GM12878 (cell line): Measurements from ENCODE around the gene RBM15B. TPM values are rescaled to one million over a fixed set of nuclear protein-coding genes. Genes with fewer than 3 reads are reported as not detected.

Experiments
- ATAC-seq: fragments of 200-7000 bp; cut with Tn5 transposase; 3 replicates; pipeline ENCODE4 v1.9.1; 2020; ENCODE audit warnings: mild to moderate bottlenecking, moderate library complexity
- BruUV-seq: library from RNA; stranded (reverse); fragments of 400-500 nt; replicated peaks from 2 replicates; lab custom pipeline; 2021; lab: Mats Ljungman, UMichigan
- CTCF ChIA-PET: fragments of 300-600 bp; sonication (Branson Sonifier 250); formaldehyde crosslinking; extraction: SDS; loops from one replicate; lab custom pipeline; 2021; ENCODE audit warnings: inconsistent platforms; lab: Yijun Ruan, JAX
- POLR2A ChIA-PET: fragments of 350-600 bp; formaldehyde crosslinking; extraction: SDS; loops from one replicate; lab custom pipeline; 2021; ENCODE audit warnings: inconsistent platforms; lab: Charles Lee
- RAD21 ChIA-PET: fragments of 300-600 bp; sonication (Branson Sonifier 250); formaldehyde crosslinking; loops from one replicate; lab custom pipeline; 2023; ENCODE audit warnings: antibody characterized with exemption; ENCODE audit not compliant: unreplicated experiment; lab: Charles Lee
- SMC1A ChIA-PET: fragments of 300-600 bp; sonication (Branson Sonifier 250); formaldehyde crosslinking; loops from one replicate; lab custom pipeline; 2023; ENCODE audit not compliant: unreplicated experiment, uncharacterized antibody; lab: Charles Lee
- DNase-seq: peaks from one replicate; pipeline ENCODE4 v3.0.0-alpha.2; 2011; ENCODE audit warnings: low read depth, low spot score
- FAIRE-seq: peaks from 3 replicates; lab custom pipeline; 2011; peaks lifted over from hg19 to GRCh38; lab: Jason Lieb, UNC
- H2AFZ ChIP-seq: 2 replicates; pipeline ENCODE4 v1.6.0; 2011; ENCODE audit warnings: low read depth, low read length, control low read depth; ENCODE audit not compliant: control insufficient read depth
- H3K27ac ChIP-seq: 2 replicates; pipeline ENCODE4 v1.5.1; 2011; ENCODE audit warnings: control low read depth; ENCODE audit not compliant: control insufficient read depth, insufficient read depth
- H3K27me3 ChIP-seq, 2 experiments: replicated peaks in 1 of 2; 2 replicates each; pipeline versions ENCODE4 v1.6.0 to v1.6.1; 2011; ENCODE audit warnings: low read length in 1 of 2; ENCODE audit not compliant: control insufficient read depth in 2 of 2, insufficient read depth in 2 of 2
- H3K36me3 ChIP-seq, 2 experiments: 2 replicates each; pipeline ENCODE4 v1.5.1; 2011; ENCODE audit warnings: low read length in 1 of 2; ENCODE audit not compliant: control insufficient read depth in 2 of 2, insufficient read depth in 2 of 2
- H3K4me1 ChIP-seq: 2 replicates; pipeline ENCODE4 v1.6.1; 2011; ENCODE audit warnings: mild to moderate bottlenecking, low read length, moderate library complexity, mixed read lengths; ENCODE audit not compliant: control insufficient read depth, insufficient read depth
- H3K4me2 ChIP-seq: 2 replicates; pipeline ENCODE4 v1.6.0; 2011; ENCODE audit warnings: control low read depth; ENCODE audit not compliant: control insufficient read depth, insufficient read depth
- H3K4me3 ChIP-seq: fragments of 200-600 bp; sonication (generic); 2 replicates; pipeline ENCODE4 v1.5.1; 2016
- H3K79me2 ChIP-seq: 2 replicates; pipeline ENCODE4 v1.6.0; 2011; ENCODE audit warnings: low read length; ENCODE audit not compliant: control insufficient read depth, insufficient read depth
- H3K9ac ChIP-seq: 2 replicates; pipeline ENCODE4 v1.8.0; 2011; ENCODE audit warnings: low read length, control low read depth, mixed read lengths; ENCODE audit not compliant: control insufficient read depth, insufficient read depth
- H3K9me3 ChIP-seq: replicated peaks from 3 replicates; pipeline ENCODE4 v1.5.1; 2011; ENCODE audit warnings: mild to moderate bottlenecking, low read length; ENCODE audit not compliant: control insufficient read depth, insufficient read depth
- H4K20me1 ChIP-seq: 2 replicates; pipeline ENCODE4 v1.6.0; 2011; ENCODE audit not compliant: control insufficient read depth, insufficient read depth
- ASH2L ChIP-seq: fragments of 300-600, 200-600 bp; sonication (generic); IDR thresholded peaks from 2 replicates; pipeline ENCODE4 v1.6.1; 2017; ENCODE audit warnings: low read depth, mild to moderate bottlenecking, borderline replicate concordance
- BRCA1 ChIP-seq: IDR thresholded peaks from 2 replicates; pipeline ENCODE4 v1.6.1; 2011; ENCODE audit warnings: low read depth, low read length, improper control_type of control experiment
- HDGF ChIP-seq: fragments of 450-650 bp; IDR thresholded peaks from 2 replicates; pipeline ENCODE4 v1.6.1; 2016; ENCODE audit warnings: antibody characterized with exemption
- STAT1 ChIP-seq: fragments of 450-650 bp; conservative IDR thresholded peaks from 2 replicates; pipeline ENCODE4 v1.6.1; 2014; ENCODE audit warnings: antibody characterized with exemption, mild to moderate bottlenecking
- ZNF207 ChIP-seq: fragments of 450-650 bp; IDR thresholded peaks from 2 replicates; pipeline ENCODE4 v1.6.1; 2014; ENCODE audit warnings: antibody characterized with exemption, mild to moderate bottlenecking, borderline replicate concordance
- WGBS: methylation state at CpG from one replicate; pipeline ENCODE4 v1.1.6; 2016; ENCODE audit warnings: low lambda C conversion rate; ENCODE audit not compliant: insufficient replicate concordance, insufficient coverage; ENCODE audit errors: missing lambda C conversion rate; 5-methylcytosine and 5-hydroxymethylcytosine counted together
- in situ Hi-C: fragments of 300-500 bp; cut with MboI; formaldehyde crosslinking; loops from 9 replicates; pipeline ENCODE4 v1.14.3; 2018; ENCODE audit warnings: mixed read lengths
- intact Hi-C: fragments of 100-400 bp; cut with micrococcal nuclease; formaldehyde crosslinking; loops from one replicate; pipeline ENCODE4 v1.14.2; 2022; ENCODE audit not compliant: unreplicated experiment
- polyA plus RNA-seq, 11 experiments: library from polyadenylated mRNA; depleted of rRNA in 4 of 11; unstranded in 6 of 11; stranded (reverse) in 5 of 11; fragments of >200 nt; fragmentation: Nextera tagmentation in 4 of 11; fragmentation: Illumina TruSeq in 1 of 11; extraction: Ambion mirVana in 4 of 11; extraction: Trizol in 1 of 11; gene quantifications; 1 replicate in 1 of 11; 2 replicates in 10 of 11; pipeline versions ENCODE4 v1.2.1 to v1.2.3, GENCODE V29; 2011 to 2016; ENCODE audit warnings: inconsistent platforms in 2 of 11, missing spikeins in 2 of 11, low read depth in 1 of 11
- total RNA-seq, 4 experiments: library from RNA; depleted of rRNA in 3 of 4; stranded (reverse); fragments of >200 nt in 3 of 4; fragmentation: Illumina TruSeq in 1 of 4; extraction: Trizol in 1 of 4; gene quantifications; 2 replicates each; pipeline versions ENCODE4 v1.2.1 to v1.2.3, GENCODE V29; 2013 to 2021
- TF ChIP-seq, protein P1 (sequence below), 3 experiments: IDR thresholded peaks in 2 of 3; conservative IDR thresholded peaks in 1 of 3; 2 replicates each; pipeline ENCODE4 v1.5.1; 2011; ENCODE audit warnings: low read depth in 3 of 3, low read length in 3 of 3, mild to moderate bottlenecking in 3 of 3, control low read depth in 2 of 3, moderate library complexity in 2 of 3, inconsistent platforms in 1 of 3, mixed read lengths in 1 of 3; ENCODE audit not compliant: control insufficient read depth in 2 of 3, insufficient read depth in 1 of 3; ENCODE audit errors: extremely low read depth in 1 of 3
- TF ChIP-seq, protein P2 (sequence below): IDR thresholded peaks from 2 replicates; pipeline ENCODE4 v1.6.1; 2011; ENCODE audit warnings: low read depth, mild to moderate bottlenecking, low read length, moderate library complexity, borderline replicate concordance; ENCODE audit errors: extremely low read depth

Gene RBM15B
- total and polyA plus RNA-seq, 10 of the 15 experiments (the other 5 are each of a cell fraction or from before 2014, with no cell fraction given), result 2.4 to 34.5 (median 19.1) TPM

DNA sequence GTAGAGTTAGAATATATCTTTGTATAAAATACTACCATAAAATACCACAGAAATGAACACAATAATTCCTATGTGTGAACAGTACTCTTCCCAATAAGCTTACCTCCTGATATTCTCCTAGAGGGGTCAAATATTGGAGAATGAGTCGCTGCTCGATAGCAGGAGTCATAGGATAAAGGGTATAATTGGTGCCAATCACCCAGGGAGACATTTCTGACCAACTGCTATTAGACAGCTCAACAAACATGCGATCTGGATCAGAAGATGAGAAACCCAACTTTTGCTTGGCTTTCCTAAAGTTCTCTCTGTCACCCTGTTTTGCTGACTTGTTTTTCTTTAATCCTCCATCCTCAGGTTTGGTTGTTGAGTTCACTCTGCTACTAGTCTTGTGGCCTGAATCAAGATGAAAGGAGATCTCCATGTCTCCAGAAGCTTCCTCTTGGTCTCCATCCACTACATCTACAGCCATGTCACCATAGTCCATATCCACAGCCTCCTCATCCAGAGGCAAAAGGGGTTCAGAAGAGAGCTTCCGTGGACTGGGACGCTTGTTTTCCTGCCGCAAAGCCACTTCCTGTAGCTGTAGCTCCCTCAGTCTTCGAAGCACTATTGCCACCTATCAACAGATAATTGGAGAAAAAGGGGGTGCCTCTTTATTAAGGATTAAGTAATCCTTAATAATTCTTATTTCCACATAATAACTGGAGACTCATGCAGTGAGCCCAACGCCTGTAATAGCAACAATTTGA lies 50.4 kb downstream of the RBM15B start (continued):
- TF ChIP-seq, protein P1, sequence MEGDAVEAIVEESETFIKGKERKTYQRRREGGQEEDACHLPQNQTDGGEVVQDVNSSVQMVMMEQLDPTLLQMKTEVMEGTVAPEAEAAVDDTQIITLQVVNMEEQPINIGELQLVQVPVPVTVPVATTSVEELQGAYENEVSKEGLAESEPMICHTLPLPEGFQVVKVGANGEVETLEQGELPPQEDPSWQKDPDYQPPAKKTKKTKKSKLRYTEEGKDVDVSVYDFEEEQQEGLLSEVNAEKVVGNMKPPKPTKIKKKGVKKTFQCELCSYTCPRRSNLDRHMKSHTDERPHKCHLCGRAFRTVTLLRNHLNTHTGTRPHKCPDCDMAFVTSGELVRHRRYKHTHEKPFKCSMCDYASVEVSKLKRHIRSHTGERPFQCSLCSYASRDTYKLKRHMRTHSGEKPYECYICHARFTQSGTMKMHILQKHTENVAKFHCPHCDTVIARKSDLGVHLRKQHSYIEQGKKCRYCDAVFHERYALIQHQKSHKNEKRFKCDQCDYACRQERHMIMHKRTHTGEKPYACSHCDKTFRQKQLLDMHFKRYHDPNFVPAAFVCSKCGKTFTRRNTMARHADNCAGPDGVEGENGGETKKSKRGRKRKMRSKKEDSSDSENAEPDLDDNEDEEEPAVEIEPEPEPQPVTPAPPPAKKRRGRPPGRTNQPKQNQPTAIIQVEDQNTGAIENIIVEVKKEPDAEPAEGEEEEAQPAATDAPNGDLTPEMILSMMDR (IDR thresholded peaks at IDR 0.05 in 2 of 3, conservative IDR thresholded peaks at IDR 0.05 in 1 of 3; ENCODE audit: control insufficient read depth in 2 of 3, extremely low read depth in 1 of 3, insufficient read depth in 1 of 3, low read depth in 3 of 3, low read length in 3 of 3), result no peak
- TF ChIP-seq BRCA1 (no peak), ZNF207 (no peak), ASH2L (no peak), HDGF (no peak)

DNA sequence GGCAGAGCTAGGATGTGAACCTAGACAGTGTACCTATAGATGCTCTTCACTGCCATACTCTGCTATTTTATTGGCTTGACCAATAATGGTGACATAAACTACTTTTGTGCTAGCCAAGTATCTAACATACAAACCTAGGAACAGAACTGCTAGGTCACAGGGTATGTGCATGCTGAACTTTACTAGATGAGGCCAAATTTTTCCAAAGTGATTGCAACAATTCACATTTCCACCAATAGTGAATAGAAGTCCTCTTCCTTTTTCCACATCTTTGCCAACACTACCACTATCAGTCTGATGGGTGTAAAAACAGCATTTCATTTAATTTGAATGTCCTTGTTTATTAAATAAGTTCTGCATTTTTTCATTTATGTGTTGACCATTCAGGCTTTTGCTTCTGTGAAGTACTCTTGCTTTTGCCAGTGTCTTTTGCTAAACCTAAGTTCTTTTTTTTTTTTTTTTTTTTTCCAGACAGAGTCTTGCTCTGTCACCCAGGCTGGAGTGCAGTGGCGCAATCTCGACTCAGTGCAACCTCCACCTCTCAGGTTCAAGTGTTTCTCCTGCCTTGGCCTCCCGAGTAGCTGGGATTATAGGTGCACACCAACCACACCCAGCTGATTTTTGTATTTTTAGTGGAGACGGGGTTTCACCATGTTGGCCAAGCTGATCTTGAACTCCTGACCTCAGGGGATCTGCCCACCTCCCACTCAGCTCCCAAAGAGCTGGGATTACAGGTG lies 54.6 kb downstream of the RBM15B start:
- Histone ChIP-seq H3K4me3 (no peak overlapping the region), H3K4me2 (no peak overlapping the region), H4K20me1 (no peaks in the 10 kb centered on the region), H2AFZ (no peak overlapping the region), H3K27ac (no peak overlapping the region), H3K79me2 (peaks cover 10% of the 10 kb centered on the region), H3K27me3 (no peaks in the 10 kb centered on the region), H3K9me3 (no peaks in the 10 kb centered on the region), H3K9ac (no peak overlapping the region), H3K4me1 (peaks cover 3% of the 10 kb centered on the region; the same call in 1 of the 2 replicates), H3K36me3 (peaks cover 5 to 11% of the 10 kb centered on the region in 2 experiments)
- TF ChIP-seq, protein P2, sequence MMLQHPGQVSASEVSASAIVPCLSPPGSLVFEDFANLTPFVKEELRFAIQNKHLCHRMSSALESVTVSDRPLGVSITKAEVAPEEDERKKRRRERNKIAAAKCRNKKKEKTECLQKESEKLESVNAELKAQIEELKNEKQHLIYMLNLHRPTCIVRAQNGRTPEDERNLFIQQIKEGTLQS, result no peak
- no peak for TF ChIP-seq STAT1
- POLR2A ChIA-PET, result no interaction called here
- CTCF ChIA-PET, result interaction anchor here (1.4 to 1.9 kb wide), 2 partner anchors 11 to 57 kb away, joined by 3 to 6 read pairs; no protein-coding TSS in a partner anchor
- in situ Hi-C loops, result no loop called here
- DNase-seq, result no peak
- WGBS, result 96% methylated on average over 4 of the region's 4 CpGs
- FAIRE-seq, result no peak
- SMC1A ChIA-PET, result interaction anchor here (1.3 kb wide), 1 partner anchor 11 kb away, joined by 3 read pairs; no protein-coding TSS in a partner anchor
- ATAC-seq, result no peak
- RAD21 ChIA-PET, result no interaction called here
- intact Hi-C loops, result no loop called here
- BruUV-seq, result no TSS peak

Other genes starting within 250 kb of the RBM15B start
- gene MANF, start 6.0 kb upstream of the RBM15B start, total RNA-seq (2014; rRNA removed), result 73.4 and 81.6 TPM in 2 replicates
- 84.6 and 100 TPM in 2 replicates for gene MANF, start 6.0 kb upstream of the RBM15B start, total RNA-seq (2014; rRNA removed; fragmentation: Illumina TruSeq; extraction: Trizol)
- 79.7 and 81.5 TPM in 2 replicates for gene MANF, start 6.0 kb upstream of the RBM15B start, total RNA-seq (2021)
- 65.7 and 85.1 TPM in 2 replicates for gene MANF, start 6.0 kb upstream of the RBM15B start, polyA plus RNA-seq (2011; rRNA removed)
- gene MANF, start 6.0 kb upstream of the RBM15B start, polyA plus RNA-seq (2014; fragmentation: Illumina TruSeq; extraction: Trizol), result 120 and 125 TPM in 2 replicates
- gene MANF, start 6.0 kb upstream of the RBM15B start, polyA plus RNA-seq (2014; fragmentation: Nextera tagmentation; extraction: Ambion mirVana), result 10 to 100 TPM; 22.0 to 68.0 TPM
- 84.3 and 88.6 TPM in 2 replicates for gene MANF, start 6.0 kb upstream of the RBM15B start, polyA plus RNA-seq (2014; rRNA removed)
- 100 to 1,000 TPM in 1 of 2 experiments, 10 to 100 TPM in 1; 95.1 to 103 TPM for gene MANF, start 6.0 kb upstream of the RBM15B start, polyA plus RNA-seq (2016; fragmentation: Nextera tagmentation; extraction: Ambion mirVana)
- 22.6 and 23.9 TPM in 2 replicates for gene DCAF1, start 108.7 kb downstream of the RBM15B start, total RNA-seq (2014; rRNA removed)
- gene DCAF1, start 108.7 kb downstream of the RBM15B start, total RNA-seq (2014; rRNA removed; fragmentation: Illumina TruSeq; extraction: Trizol), result 22.0 and 22.9 TPM in 2 replicates
- 28.8 and 31.5 TPM in 2 replicates for gene DCAF1, start 108.7 kb downstream of the RBM15B start, total RNA-seq (2021)
- gene DCAF1, start 108.7 kb downstream of the RBM15B start, polyA plus RNA-seq (2011; rRNA removed), result 20.8 and 24.1 TPM in 2 replicates
- 33.9 and 38.4 TPM in 2 replicates for gene DCAF1, start 108.7 kb downstream of the RBM15B start, polyA plus RNA-seq (2014; fragmentation: Illumina TruSeq; extraction: Trizol)
- 1 to 10 TPM; 2.7 to 7.8 TPM for gene DCAF1, start 108.7 kb downstream of the RBM15B start, polyA plus RNA-seq (2014; fragmentation: Nextera tagmentation; extraction: Ambion mirVana)
- gene DCAF1, start 108.7 kb downstream of the RBM15B start, polyA plus RNA-seq (2014; rRNA removed), result 22.6 and 25.2 TPM in 2 replicates
- gene DCAF1, start 108.7 kb downstream of the RBM15B start, polyA plus RNA-seq (2016; fragmentation: Nextera tagmentation; extraction: Ambion mirVana), result 10 to 100 TPM; 20.1 to 22.6 TPM
- gene RAD54L2, start 147.4 kb downstream of the RBM15B start, total RNA-seq (2014; rRNA removed), result 12.0 and 12.8 TPM in 2 replicates
- 12.2 and 12.6 TPM in 2 replicates for gene RAD54L2, start 147.4 kb downstream of the RBM15B start, total RNA-seq (2014; rRNA removed; fragmentation: Illumina TruSeq; extraction: Trizol)
- 23.8 and 24.7 TPM in 2 replicates for gene RAD54L2, start 147.4 kb downstream of the RBM15B start, total RNA-seq (2021)
- gene RAD54L2, start 147.4 kb downstream of the RBM15B start, polyA plus RNA-seq (2011; rRNA removed), result 7.0 and 8.0 TPM in 2 replicates
- gene RAD54L2, start 147.4 kb downstream of the RBM15B start, polyA plus RNA-seq (2014; fragmentation: Illumina TruSeq; extraction: Trizol), result 10.3 and 10.7 TPM in 2 replicates
- gene RAD54L2, start 147.4 kb downstream of the RBM15B start, polyA plus RNA-seq (2014; fragmentation: Nextera tagmentation; extraction: Ambion mirVana), result 1 to 10 TPM; 2.2 to 4.2 TPM
- gene RAD54L2, start 147.4 kb downstream of the RBM15B start, polyA plus RNA-seq (2014; rRNA removed), result 7.1 TPM in 2 replicates
- 10 to 100 TPM; 15.2 to 16.4 TPM for gene RAD54L2, start 147.4 kb downstream of the RBM15B start, polyA plus RNA-seq (2016; fragmentation: Nextera tagmentation; extraction: Ambion mirVana)